ENCODE results near the gene FSD1. TPM values are rescaled to one million over a fixed set of nuclear protein-coding genes. Genes with fewer than 3 reads are reported as not detected.

The FSD1 gene
- total and polyA plus RNA-seq, 10 donors = 0.80 to 6.6 (median 2.2) TPM

DNA sequence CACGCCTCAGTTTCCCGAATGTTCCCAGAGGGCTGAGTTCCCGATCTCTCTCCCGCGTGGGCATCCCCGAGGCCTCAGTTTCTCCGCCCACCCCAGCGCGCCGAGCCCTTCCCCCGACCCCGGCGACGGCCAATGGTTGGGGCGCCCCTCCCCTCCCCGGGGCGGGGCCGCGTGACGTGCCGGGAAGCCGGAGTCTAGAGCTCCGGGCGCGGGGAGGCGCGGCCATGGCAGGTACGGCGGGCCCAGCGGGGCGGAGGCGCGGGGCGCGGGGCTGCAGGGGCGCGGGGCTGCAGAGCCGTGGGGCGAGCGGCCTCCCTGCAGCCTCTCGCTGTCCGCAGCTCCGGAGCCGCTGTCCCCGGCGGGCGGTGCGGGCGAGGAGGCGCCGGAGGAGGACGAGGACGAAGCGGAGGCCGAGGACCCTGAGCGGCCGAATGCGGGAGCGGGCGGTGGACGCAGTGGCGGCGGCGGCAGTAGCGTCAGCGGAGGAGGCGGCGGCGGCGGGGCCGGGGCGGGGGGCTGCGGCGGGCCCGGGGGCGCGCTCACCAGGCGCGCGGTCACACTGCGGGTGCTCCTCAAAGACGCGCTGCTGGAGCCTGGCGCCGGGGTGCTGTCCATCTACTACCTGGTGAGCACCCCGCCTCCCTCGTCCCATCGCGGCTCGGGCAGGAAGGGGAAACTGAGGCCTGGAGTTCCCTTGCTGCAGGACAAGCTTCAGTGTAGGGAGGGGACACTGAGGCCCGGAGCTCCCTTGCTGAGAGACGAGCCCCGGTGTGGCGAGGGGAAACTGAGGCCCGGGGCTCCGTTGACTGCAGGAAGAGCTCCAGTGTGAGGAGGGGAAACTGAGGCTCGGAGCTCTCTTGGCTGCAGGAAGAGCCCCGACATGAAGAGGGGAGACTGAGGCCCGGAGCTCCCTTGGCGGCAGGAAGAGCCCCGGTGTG is 39.2 kb downstream of the FSD1 start, which contains the start of gene MPND:
TSS of gene MPND (plus strand) at position 193 of the 938 bp plus-strand sequence. CDS start at position 225, 32 bp downstream.
- DNase-seq = peak; percentile 99
- intact Hi-C loops (cut with DNase I; ENCODE audit: low total_unique reads) = no loop called here
- 5 to 16% (median 9%) methylated on average over 34 to 101 of the region's 101 CpGs for WGBS, 5 donors
- Histone ChIP-seq H3K27ac (peak within 1 kb of the TSS; percentile 69 to 95 (median 90)), H3K27me3 (replicated peaks in 1 of 7) (peaks cover 0 to 50% (median 0%) of the 10 kb centered on the region in 7 donors), H3K36me3 (peaks cover 0 to 18% (median 0%) of the 10 kb centered on the region in 6 donors), H3K9me3 (no peaks in the 10 kb centered on the region), H3K4me1 (peaks cover 10 to 63% (median 31%) of the 10 kb centered on the region in 6 donors), H3K4me3 (peak within 1 kb of the TSS; percentile 45 to 82 (median 66))
- TF ChIP-seq POLR2AphosphoS5 (IDR thresholded peaks at IDR 0.05) (peak; percentile 73 to 84 (median 83)), CTCF (IDR thresholded peaks at IDR 0.05 in 8 of 11, conservative IDR thresholded peaks at IDR 0.05 in 3 of 11) (no peak)

DNA sequence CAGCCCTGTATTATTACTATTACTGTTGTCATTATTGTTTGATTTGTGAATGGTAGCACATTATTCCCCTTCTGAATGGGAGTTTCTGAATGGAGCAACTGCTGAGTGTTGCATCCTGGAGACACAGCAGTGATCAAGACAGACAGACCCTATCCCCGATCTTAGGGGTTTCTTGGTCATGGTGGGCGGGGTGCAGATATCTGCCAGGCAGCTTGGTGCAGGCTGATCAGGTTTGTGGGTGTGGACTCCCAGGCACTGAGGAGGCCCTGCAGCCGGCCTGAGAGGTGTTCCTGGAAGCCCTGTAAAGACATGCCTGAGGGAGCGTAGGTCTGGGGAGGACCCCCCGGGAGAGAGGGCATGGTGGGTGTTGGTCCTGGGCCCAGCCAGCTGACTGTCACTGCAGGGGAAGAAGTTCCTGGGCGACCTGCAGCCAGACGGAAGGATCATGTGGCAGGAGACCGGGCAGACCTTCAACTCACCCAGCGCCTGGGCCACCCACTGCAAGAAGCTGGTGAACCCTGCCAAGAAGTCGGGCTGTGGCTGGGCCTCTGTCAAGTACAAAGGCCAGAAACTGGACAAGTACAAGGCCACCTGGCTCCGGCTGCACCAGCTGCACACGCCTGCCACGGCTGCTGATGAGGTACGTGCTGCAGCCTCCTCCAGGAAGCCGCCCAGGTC is 41.1 kb downstream of the FSD1 start:
- Histone ChIP-seq H3K27ac (no peak overlapping the region), H3K9me3 (no peaks in the 10 kb centered on the region), H3K36me3 (peaks cover 0 to 33% (median 0%) of the 10 kb centered on the region in 6 donors), H3K4me1 (peaks cover 6 to 55% (median 26%) of the 10 kb centered on the region in 6 donors), H3K27me3 (replicated peaks in 1 of 7) (peaks cover 0 to 53% (median 0%) of the 10 kb centered on the region in 7 donors), H3K4me3 (no peak overlapping the region)
- no peak for TF ChIP-seq POLR2A (IDR thresholded peaks at IDR 0.05)
- peak in 1 of 3 donors; percentile 12 for TF ChIP-seq POLR2AphosphoS5 (IDR thresholded peaks at IDR 0.05)
- WGBS, 5 donors = 72 to 86% (median 82%) methylated on average over 7 to 15 of the region's 15 CpGs
- peak; percentile 74 for DNase-seq
- intact Hi-C loops (cut with DNase I; ENCODE audit: low total_unique reads) = no loop called here

GRCh38 chr19:4346020-4346383 is 41.6 kb downstream of the FSD1 start:
- H3K27ac ChIP-seq = no peak overlapping the region
- DNase-seq = no peak
- H3K9me3 ChIP-seq = no peaks in the 10 kb centered on the region
- peaks cover 0 to 37% (median 0%) of the 10 kb centered on the region in 6 donors for H3K36me3 ChIP-seq
- 93 to 98% (median 96%) methylated on average over 6 of the region's 6 CpGs for WGBS, 5 donors
- intact Hi-C loops (cut with DNase I; ENCODE audit: low total_unique reads) = no loop called here
- peaks cover 0 to 54% (median 0%) of the 10 kb centered on the region in 7 donors for H3K27me3 ChIP-seq (replicated peaks in 1 of 7)
- H3K4me1 ChIP-seq = peaks cover 6 to 55% (median 26%) of the 10 kb centered on the region in 6 donors
- H3K4me3 ChIP-seq = no peak overlapping the region
- TF ChIP-seq CTCF (IDR thresholded peaks at IDR 0.05 in 8 of 11, conservative IDR thresholded peaks at IDR 0.05 in 3 of 11) = no peak
- no peak for TF ChIP-seq POLR2A (IDR thresholded peaks at IDR 0.05)
- no peak for TF ChIP-seq POLR2AphosphoS5 (IDR thresholded peaks at IDR 0.05)

DNA sequence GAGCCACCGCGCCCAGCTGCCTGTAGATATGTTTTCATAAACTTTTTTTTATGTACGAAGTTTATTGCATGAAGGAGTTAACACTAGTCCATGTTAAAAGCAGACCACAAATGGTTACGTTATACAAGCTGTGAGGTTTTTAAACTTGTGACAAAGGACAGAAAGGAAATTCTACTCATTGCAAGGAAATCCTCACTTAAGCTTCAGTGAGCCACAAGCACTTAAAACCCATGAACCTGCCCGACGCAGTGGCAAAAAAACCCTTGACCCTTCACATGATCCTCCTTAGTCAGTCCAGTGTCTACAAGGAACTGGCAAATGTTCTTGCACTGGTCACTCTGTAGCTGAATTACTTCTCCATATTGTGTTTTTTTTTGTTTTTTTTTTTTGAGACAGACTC is 43.1 kb downstream of the FSD1 start:
- Histone ChIP-seq H3K4me3 (no peak overlapping the region), H3K4me1 (peaks cover 6 to 48% (median 19%) of the 10 kb centered on the region in 6 donors), H3K9me3 (no peaks in the 10 kb centered on the region), H3K27ac (no peak overlapping the region), H3K27me3 (replicated peaks in 1 of 7) (peaks cover 0 to 58% (median 0%) of the 10 kb centered on the region in 7 donors), H3K36me3 (peaks cover 0 to 37% (median 0%) of the 10 kb centered on the region in 6 donors)
- no peak for TF ChIP-seq POLR2A (IDR thresholded peaks at IDR 0.05)
- no peak for TF ChIP-seq CTCF (IDR thresholded peaks at IDR 0.05 in 8 of 11, conservative IDR thresholded peaks at IDR 0.05 in 3 of 11)
- TF ChIP-seq POLR2AphosphoS5 (IDR thresholded peaks at IDR 0.05) = no peak
- intact Hi-C loops (cut with DNase I; ENCODE audit: low total_unique reads) = no loop called here
- WGBS, 5 donors = 39 to 51% (median 44%) methylated on average over 6 of the region's 6 CpGs
- DNase-seq = no peak

Data from spleen (tissue), 11 donors.